ENCODE results near the gene IL27RA.

The IL27RA gene

DNA sequence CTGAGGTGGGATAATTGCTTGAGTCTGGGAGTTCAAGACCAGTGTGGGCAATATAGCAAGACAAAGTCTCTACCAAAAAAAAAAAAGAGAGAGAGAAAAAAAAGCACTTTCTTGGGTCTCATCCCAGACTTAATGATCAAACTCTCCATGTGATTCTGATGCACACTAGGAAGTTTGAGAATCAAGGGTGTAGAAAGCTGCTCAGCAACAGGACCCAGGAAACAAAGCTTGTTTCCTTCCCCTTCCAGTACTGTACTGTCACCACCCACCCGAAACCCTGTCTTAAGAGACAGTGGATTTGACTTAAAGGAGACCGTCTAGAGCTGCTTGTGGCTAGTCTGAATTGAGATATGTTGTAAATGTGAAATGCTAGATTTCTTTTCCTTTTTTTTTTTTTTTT is 46.8 kb downstream of the IL27RA start:
- H4K20me1 ChIP-seq (ENCODE audit: insufficient read depth, low read length): no peaks in the 10 kb centered on the region
- peaks cover 36% of the 10 kb centered on the region for H3K4me1 ChIP-seq (ENCODE audit: insufficient read depth, low read length, severe bottlenecking)
- no peaks in the 10 kb centered on the region for H3K79me2 ChIP-seq (ENCODE audit: insufficient read depth, low read length)
- TF ChIP-seq, protein P1, sequence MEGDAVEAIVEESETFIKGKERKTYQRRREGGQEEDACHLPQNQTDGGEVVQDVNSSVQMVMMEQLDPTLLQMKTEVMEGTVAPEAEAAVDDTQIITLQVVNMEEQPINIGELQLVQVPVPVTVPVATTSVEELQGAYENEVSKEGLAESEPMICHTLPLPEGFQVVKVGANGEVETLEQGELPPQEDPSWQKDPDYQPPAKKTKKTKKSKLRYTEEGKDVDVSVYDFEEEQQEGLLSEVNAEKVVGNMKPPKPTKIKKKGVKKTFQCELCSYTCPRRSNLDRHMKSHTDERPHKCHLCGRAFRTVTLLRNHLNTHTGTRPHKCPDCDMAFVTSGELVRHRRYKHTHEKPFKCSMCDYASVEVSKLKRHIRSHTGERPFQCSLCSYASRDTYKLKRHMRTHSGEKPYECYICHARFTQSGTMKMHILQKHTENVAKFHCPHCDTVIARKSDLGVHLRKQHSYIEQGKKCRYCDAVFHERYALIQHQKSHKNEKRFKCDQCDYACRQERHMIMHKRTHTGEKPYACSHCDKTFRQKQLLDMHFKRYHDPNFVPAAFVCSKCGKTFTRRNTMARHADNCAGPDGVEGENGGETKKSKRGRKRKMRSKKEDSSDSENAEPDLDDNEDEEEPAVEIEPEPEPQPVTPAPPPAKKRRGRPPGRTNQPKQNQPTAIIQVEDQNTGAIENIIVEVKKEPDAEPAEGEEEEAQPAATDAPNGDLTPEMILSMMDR (IDR thresholded peaks at IDR 0.05; ENCODE audit: low read length): no peak
- no peak for TF ChIP-seq EZH2 (IDR thresholded peaks at IDR 0.05; ENCODE audit: borderline replicate concordance, low read length)
- H2AFZ ChIP-seq (ENCODE audit: low read length): no peak overlapping the region
- H3K4me2 ChIP-seq (ENCODE audit: low read length): no peak overlapping the region
- H3K9me2 ChIP-seq (ENCODE audit: low read depth, low read length): no peaks in the 10 kb centered on the region
- no peak overlapping the region for H3K9ac ChIP-seq (ENCODE audit: low read length)
- no peaks in the 10 kb centered on the region for H3F3A ChIP-seq (ENCODE audit: insufficient read depth, low read length)
- no peak overlapping the region for H3K4me3 ChIP-seq (ENCODE audit: low read depth, low read length, poor library complexity, severe bottlenecking)
- H3K36me3 ChIP-seq (ENCODE audit: insufficient read depth, low read length): no peaks in the 10 kb centered on the region
- H3K9me3 ChIP-seq (ENCODE audit: low read length): no peaks in the 10 kb centered on the region
- H3K27ac ChIP-seq (ENCODE audit: low read depth, low read length, poor library complexity, severe bottlenecking): no peak overlapping the region
- H3K27me3 ChIP-seq (ENCODE audit: insufficient read depth, low read length): no peaks in the 10 kb centered on the region

DNA sequence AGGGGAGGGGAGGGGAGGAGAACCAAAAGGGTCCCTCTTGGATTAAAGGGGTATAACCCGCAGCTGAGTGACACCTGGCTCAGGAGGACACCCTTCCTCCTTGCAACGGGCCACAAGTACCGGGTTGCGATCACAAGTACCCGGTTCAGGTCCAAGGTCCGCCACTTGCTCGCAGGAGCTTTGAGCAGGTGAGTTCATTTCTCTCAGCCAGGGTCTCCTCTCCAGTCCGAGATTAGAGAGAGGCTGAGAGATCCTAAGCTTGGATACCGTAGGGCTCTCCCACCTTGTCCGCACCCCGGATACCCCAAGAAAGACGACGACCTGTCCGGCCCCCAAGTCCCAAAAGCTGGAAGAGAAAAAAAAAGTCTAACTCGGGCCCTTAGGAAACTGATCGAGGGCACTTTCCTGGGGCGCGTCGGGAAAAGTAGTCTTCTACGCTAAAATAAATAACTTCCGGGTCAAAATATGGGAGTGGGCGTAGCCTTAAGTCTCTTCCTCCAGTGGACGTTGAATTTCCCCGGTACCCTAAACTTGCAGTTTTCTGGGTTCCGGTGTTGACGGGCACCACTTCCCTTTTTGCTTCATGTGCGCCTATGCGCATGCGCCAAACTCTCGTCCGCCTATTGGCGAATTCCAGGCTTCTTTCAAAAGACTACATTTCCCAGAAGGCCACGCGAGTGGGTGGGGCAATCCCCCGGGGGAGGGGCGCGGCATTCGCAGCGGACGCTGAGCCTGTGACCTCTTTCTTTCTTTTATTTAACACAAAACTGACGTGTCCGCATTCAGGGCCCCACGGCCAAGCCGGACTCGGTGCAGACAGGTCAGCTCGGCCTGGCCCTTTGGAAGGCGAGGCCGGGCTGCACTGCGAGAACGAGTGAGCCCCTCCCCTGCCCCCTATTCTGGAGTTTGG is 49.6 kb downstream of the IL27RA start:
- peaks cover under 1% of the 10 kb centered on the region; the same call in 1 of the 2 replicates for H3K36me3 ChIP-seq (ENCODE audit: insufficient read depth, low read length)
- H2AFZ ChIP-seq (ENCODE audit: low read length): peak overlapping the region; percentile 42; the same call in 1 of the 2 replicates
- no peaks in the 10 kb centered on the region for H3K27me3 ChIP-seq (ENCODE audit: insufficient read depth, low read length)
- no peak for TF ChIP-seq EZH2 (IDR thresholded peaks at IDR 0.05; ENCODE audit: borderline replicate concordance, low read length)
- TF ChIP-seq, protein P1 (IDR thresholded peaks at IDR 0.05; ENCODE audit: low read length): no peak
- no peaks in the 10 kb centered on the region for H3K9me3 ChIP-seq (ENCODE audit: low read length)
- no peaks in the 10 kb centered on the region for H3K79me2 ChIP-seq (ENCODE audit: insufficient read depth, low read length)
- peak overlapping the region; percentile 99 for H3K4me2 ChIP-seq (ENCODE audit: low read length)
- H3K4me1 ChIP-seq (ENCODE audit: insufficient read depth, low read length, severe bottlenecking): peaks cover 18% of the 10 kb centered on the region
- H3K9ac ChIP-seq (ENCODE audit: low read length): peak overlapping the region; percentile 90
- H4K20me1 ChIP-seq (ENCODE audit: insufficient read depth, low read length): no peaks in the 10 kb centered on the region
- H3K27ac ChIP-seq (ENCODE audit: low read depth, low read length, poor library complexity, severe bottlenecking): peak overlapping the region; percentile 26
- no peaks in the 10 kb centered on the region for H3F3A ChIP-seq (ENCODE audit: insufficient read depth, low read length)
- H3K4me3 ChIP-seq (ENCODE audit: low read depth, low read length, poor library complexity, severe bottlenecking): peak overlapping the region; percentile 82
- no peaks in the 10 kb centered on the region for H3K9me2 ChIP-seq (ENCODE audit: low read depth, low read length)

DNA sequence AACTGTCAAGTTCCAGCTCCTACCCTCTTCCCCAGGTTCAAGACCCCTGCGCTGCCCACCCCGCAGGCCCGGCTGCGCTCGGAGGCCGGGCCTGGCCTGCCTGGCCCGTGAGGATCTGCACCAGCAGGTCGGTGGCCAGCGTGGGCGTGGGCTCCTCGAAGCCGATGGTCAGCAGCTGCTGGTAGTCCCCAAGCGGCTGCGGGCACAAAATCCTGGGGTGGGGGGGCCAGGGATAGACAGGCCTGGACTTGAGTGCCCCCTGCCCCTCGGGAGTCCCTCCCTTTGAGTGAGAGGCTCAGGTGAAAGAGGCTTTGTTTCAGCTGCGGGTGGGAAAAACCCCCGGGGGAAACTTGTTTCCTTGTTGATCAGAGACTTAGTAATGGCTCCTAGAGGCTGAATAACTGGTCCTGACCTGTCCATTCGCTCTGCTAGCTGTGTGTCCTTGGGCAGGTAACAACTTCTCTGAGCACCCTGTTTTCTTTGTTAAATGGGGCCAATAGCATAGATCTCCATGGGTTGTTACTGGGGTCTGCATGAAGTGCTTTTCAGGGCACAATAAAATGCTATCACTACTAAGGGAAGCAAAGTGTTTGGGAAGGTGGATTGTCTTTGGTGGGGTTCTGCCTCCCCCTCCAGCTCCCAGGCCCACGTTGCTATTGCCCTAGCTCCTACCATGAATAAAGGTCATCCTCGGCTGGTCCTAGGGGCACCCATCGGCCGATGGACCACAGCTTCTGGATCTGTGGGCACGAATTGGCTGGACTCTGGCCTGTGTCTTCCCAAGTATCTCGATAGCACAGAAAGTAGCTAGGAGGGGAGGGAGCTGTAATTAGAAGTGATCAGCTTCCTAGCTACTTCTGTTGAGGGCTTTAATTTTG is 50.5 kb downstream of the IL27RA start:
- peak overlapping the region; percentile 80 for H3K9ac ChIP-seq (ENCODE audit: low read length)

More for the DNA sequence above, 50.5 kb downstream of the IL27RA start:
- Histone ChIP-seq H3K9me3 (ENCODE audit: low read length) (no peaks in the 10 kb centered on the region), H3K27ac (ENCODE audit: low read depth, low read length, poor library complexity, severe bottlenecking) (no peak overlapping the region), H4K20me1 (ENCODE audit: insufficient read depth, low read length) (no peaks in the 10 kb centered on the region), H3K9me2 (ENCODE audit: low read depth, low read length) (no peaks in the 10 kb centered on the region), H2AFZ (ENCODE audit: low read length) (no peak overlapping the region; the same call in 1 of the 2 replicates), H3K79me2 (ENCODE audit: insufficient read depth, low read length) (no peaks in the 10 kb centered on the region), H3K36me3 (ENCODE audit: insufficient read depth, low read length) (peaks cover 9% of the 10 kb centered on the region; the same call in 1 of the 2 replicates), H3K4me1 (ENCODE audit: insufficient read depth, low read length, severe bottlenecking) (peaks cover 18% of the 10 kb centered on the region), H3F3A (ENCODE audit: insufficient read depth, low read length) (no peaks in the 10 kb centered on the region), H3K4me2 (ENCODE audit: low read length) (peak overlapping the region; percentile 99), H3K27me3 (ENCODE audit: insufficient read depth, low read length) (no peaks in the 10 kb centered on the region), H3K4me3 (ENCODE audit: low read depth, low read length, poor library complexity, severe bottlenecking) (peak overlapping the region; percentile 82)
- TF ChIP-seq EZH2 (IDR thresholded peaks at IDR 0.05; ENCODE audit: borderline replicate concordance, low read length): no peak
- TF ChIP-seq, protein P1 (IDR thresholded peaks at IDR 0.05; ENCODE audit: low read length): no peak
